NCI-H187 (cell line): ENCODE results near the gene PRKCB.
"Not testable (repeated sequence)": the region's sequence is repeated elsewhere in the genome, so short reads cannot be mapped to it uniquely, and the experiment has no call there.

Experiments used
- DNase-seq, 2 experiments: peaks; one replicate each; lab custom pipeline; 2025; lab: John Stamatoyannopoulos, UW

PRKCB gene

GRCh38 chr16:24098896-24099295 lies 263.1 kb downstream of the PRKCB start:
- no peak for DNase-seq

- DNase-seq: no peak
Measured at GRCh38 chr16:24101431-24101830, 265.6 kb downstream of the PRKCB start.

GRCh38 chr16:24102209-24102660 lies 266.5 kb downstream of the PRKCB start:
- peak in 1 of 2 experiments; percentile 6 for DNase-seq

GRCh38 chr16:24105471-24105870 lies 269.7 kb downstream of the PRKCB start:
- not testable (repeated sequence) for DNase-seq

- not testable (repeated sequence) for DNase-seq
Measured at GRCh38 chr16:24108090-24108489, 272.3 kb downstream of the PRKCB start.

GRCh38 chr16:24111724-24112302 lies 276.0 kb downstream of the PRKCB start:
- DNase-seq: no peak

GRCh38 chr16:24113115-24113745 lies 277.4 kb downstream of the PRKCB start:
- no peak for DNase-seq

DNA sequence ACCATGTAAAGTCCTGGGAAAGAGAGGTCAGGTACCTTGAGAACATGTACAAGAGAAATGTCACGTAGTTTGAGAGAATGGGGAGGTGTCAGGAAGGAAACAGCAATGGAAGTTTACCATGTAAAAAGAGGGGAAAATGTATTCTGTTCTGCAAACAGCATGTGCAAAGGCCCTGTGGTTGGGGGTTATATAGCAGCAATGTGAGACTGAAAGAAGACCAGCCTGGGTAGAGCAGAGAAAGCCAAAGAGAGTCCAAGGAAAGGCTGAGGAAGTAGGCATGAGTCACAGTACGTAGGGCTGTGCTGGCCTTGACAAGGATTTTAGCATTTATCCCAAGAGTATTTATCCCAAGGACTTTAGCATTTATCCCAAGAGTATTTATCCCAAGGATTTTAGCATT lies 279.1 kb downstream of the PRKCB start:
- DNase-seq: no peak

DNA sequence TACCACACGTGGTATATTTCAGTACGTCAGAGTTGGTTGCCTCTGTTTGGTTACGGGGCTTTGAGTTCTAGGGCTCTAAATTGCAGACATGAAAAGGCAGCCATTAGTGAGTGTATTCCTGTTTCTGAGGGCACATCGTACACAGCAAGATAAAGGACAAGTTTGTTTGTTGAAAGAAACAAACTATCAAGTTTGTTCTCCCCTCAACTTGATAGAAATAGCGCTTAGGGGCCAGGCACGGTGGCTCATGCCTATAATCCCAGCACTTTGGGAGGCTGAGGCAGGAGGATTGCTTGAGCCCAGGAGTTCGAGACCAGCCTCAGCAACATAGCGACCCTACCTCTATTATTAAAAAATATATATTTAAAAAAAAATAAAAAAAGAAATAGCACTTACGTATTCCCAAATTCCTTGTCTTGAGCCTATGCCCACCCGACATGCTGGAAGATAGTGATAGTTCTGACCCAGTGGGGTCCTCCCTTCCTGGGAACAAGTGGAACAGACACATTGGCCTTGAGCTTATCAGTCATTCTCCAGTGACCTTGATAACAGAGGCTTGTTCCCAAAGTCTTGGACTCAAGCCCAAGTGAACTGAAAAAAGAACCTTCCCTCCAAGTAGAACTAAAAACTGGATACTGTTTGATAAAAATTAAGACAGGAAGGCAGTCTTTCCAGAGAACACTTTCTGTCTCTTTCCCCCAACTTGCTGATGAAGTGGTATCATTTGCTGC lies 280.4 kb downstream of the PRKCB start:
- no peak for DNase-seq

GRCh38 chr16:24116989-24117388 lies 281.2 kb downstream of the PRKCB start:
- no peak for DNase-seq

DNA sequence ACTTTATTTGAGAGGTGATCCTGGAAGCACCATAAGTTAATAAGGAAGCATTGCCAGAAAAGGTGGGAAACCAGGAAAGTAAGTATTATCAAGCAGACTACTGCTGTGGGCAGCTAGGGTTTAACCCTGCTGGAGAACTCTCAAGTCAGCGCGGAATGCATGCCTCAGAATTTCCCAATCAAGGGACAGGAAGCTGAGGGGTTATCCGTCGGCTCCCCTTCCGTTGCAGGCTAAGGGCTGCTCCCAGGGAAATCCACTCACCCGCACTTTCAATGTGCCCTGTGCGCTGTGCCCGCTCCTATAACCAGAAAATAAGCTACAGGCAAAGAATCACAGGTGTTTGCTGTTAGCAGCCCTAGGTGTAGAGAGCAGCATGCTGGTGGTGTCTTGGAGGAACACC lies 281.9 kb downstream of the PRKCB start:
- no peak for DNase-seq

GRCh38 chr16:24118126-24118821 lies 282.5 kb downstream of the PRKCB start:
- no peak for DNase-seq

- no peak for DNase-seq
Measured at GRCh38 chr16:24119807-24120206, 284.0 kb downstream of the PRKCB start.

GRCh38 chr16:24123275-24123674 lies 287.5 kb downstream of the PRKCB start:
- no peak for DNase-seq

DNA sequence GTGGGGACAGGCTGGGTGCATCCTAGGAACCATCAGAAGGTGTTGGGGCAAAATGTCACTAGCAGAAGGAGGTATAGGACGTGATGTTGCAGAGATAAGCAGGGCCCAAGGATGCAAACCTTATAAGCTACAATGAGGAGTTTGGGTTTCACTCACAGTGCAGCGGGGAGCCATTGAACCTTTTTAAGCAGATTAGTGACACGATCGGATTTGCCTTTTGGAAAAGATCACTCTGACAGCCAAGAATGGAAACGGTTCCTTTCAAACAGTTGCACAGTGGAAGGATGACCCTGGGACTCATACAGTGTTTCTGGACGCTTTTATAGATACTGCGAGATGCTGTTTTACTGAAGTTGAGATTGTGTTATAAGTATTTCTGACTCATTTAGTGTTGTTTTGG lies 288.5 kb downstream of the PRKCB start:
- DNase-seq: no peak

- no peak for DNase-seq
Measured at GRCh38 chr16:24125214-24125613, 289.4 kb downstream of the PRKCB start.

GRCh38 chr16:24129412-24129918 lies 293.7 kb downstream of the PRKCB start:
- no peak for DNase-seq

- DNase-seq: peak in 1 of 2 experiments; percentile 2
Measured at GRCh38 chr16:24130494-24131085, 294.8 kb downstream of the PRKCB start.

GRCh38 chr16:24131294-24131693 lies 295.5 kb downstream of the PRKCB start:
- DNase-seq: no peak

DNA sequence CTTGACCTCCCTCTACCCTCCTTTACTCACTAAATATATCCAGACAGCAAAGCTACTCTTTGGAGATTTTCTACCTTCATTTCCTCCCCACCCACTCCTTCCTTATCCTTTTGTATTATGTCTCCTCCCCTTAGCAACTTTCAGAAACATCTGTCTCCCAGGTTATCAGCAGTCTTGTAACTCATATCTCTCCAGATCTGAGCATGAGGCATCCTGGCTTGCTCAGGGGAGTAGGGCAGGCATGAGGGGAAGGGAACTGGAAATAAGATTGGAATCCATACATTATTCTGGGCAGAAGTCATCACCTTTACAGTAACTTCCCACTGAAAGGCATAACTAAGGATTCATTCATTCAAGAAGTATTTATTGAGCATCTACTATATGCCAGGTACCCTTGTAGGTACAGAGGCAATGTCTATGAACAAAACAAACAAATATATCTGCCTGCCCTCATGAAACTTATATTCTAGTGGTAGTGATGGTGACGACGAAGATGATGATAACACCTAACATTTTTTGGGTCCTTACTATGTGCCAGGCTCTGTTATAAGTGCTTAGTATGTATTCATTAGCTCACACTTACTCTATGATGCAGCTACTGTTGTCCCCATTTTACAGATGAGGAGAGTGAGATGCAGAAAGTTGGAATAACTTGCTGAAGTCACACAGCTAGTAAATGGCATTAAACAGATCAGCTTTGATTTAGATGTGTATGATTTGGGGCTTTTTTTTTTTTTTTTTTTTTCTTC lies 296.4 kb downstream of the PRKCB start:
- DNase-seq: no peak

- no peak for DNase-seq
Measured at GRCh38 chr16:24132797-24133155, 297.0 kb downstream of the PRKCB start.
